ENCODE measurements around the gene EHD3. TPM values are rescaled to one million over a fixed set of nuclear protein-coding genes. Genes with fewer than 3 reads are reported as not detected.

The EHD3 gene
- total and polyA plus RNA-seq, 2 experiments from 2014 or later = 12.3 to 17.6 TPM

DNA sequence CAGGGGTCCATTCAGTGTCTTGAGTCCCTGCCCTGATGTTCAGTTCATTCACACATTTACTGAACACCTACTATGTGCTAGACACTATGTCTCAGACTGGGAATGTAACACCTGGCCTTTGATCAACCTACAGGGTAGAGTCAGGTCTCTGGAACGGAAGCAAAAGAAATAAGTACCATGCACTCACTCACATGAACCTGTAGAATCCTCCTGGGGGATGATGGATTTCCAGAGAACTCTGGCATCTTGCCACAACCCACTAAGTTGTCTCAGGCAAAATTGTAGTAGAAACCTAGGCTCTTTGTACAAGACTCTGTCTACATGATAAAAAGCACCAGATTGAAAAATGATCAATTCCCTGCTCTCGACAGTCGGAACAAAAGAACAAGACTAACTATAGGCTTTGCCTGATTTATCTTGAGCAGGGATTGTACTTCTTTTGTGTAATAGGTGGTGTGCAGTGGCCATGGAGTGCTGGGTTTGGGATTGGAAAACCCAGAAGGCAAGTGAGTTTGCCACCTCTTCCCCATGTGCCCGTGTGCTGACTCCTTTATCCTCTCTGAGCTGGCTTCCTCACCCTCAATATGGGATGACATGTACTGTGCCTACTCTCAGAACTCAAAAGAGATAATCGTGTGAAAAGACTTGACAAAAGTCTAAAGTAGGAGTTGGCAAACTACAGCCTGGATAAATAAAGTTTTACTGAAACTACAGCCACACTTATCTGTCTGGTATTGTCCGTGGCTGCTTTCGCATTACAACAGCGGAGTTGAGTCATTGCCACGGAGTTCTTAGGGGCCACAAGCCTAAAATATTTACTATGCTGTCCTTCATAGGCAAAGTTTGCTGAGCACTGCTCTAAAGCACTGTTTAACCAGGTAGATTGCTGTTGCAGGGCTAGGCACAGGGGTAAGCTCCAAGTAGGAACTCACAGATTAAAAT lies 21.0 kb upstream of the EHD3 start:
- TF ChIP-seq CTCF (IDR thresholded peaks at IDR 0.05; ENCODE audit: low read depth, low read length) = no peak
- peak overlapping the region; percentile 35 for H3K27ac ChIP-seq
- H3K9me3 ChIP-seq (ENCODE audit: low read depth) = no peaks in the 10 kb centered on the region
- peak in 1 of 2 donors; percentile 52 for DNase-seq (ENCODE audit: low read depth in 1 of 2, low spot score in 1 of 2)
- H3K4me3 ChIP-seq = no peak overlapping the region
- H3K36me3 ChIP-seq = no peaks in the 10 kb centered on the region
- peaks cover 3% of the 10 kb centered on the region for H3K4me1 ChIP-seq (ENCODE audit: low read depth)
- H3K27me3 ChIP-seq = no peaks in the 10 kb centered on the region

GRCh38 chr2:31213601-31214443 lies 20.1 kb upstream of the EHD3 start:
- DNase-seq (ENCODE audit: low read depth in 1 of 2, low spot score in 1 of 2) = no peak
- peak overlapping the region; percentile 35 for H3K27ac ChIP-seq
- no peaks in the 10 kb centered on the region for H3K36me3 ChIP-seq
- H3K9me3 ChIP-seq (ENCODE audit: low read depth) = no peaks in the 10 kb centered on the region
- H3K27me3 ChIP-seq = no peaks in the 10 kb centered on the region
- TF ChIP-seq CTCF (IDR thresholded peaks at IDR 0.05; ENCODE audit: low read depth, low read length) = no peak
- H3K4me1 ChIP-seq (ENCODE audit: low read depth) = no peaks in the 10 kb centered on the region
- no peak overlapping the region for H3K4me3 ChIP-seq

GRCh38 chr2:31214444-31214915 lies 19.5 kb upstream of the EHD3 start:
- Histone ChIP-seq H3K9me3 (ENCODE audit: low read depth) (no peaks in the 10 kb centered on the region), H3K27ac (no peak overlapping the region), H3K4me3 (no peak overlapping the region), H3K27me3 (no peaks in the 10 kb centered on the region), H3K4me1 (ENCODE audit: low read depth) (no peaks in the 10 kb centered on the region), H3K36me3 (no peaks in the 10 kb centered on the region)
- no peak for TF ChIP-seq CTCF (IDR thresholded peaks at IDR 0.05; ENCODE audit: low read depth, low read length)
- no peak for DNase-seq (ENCODE audit: low read depth in 1 of 2, low spot score in 1 of 2)

DNA sequence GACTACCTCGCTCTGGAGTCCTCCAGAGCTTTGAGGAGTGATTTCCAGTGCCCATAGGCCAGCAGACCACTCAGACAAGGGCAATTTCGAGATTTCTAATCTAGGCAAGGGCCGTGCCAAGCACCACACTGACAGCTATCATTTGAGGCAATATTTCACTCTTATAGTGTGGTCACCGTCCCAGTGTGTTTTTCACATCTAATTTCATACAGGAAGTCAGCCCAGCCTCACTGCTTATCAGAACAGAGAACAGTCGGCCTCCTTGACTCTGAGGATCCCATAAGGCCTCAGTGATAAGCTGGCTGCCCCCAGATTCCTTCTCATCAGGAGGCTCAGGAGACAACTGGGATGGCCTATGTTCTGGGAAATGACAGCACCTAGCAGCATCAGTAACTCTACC lies 17.2 kb upstream of the EHD3 start:
- Histone ChIP-seq H3K4me1 (ENCODE audit: low read depth) (no peaks in the 10 kb centered on the region), H3K36me3 (no peaks in the 10 kb centered on the region), H3K27me3 (no peaks in the 10 kb centered on the region), H3K27ac (no peak overlapping the region), H3K9me3 (ENCODE audit: low read depth) (no peaks in the 10 kb centered on the region), H3K4me3 (no peak overlapping the region)
- no peak for DNase-seq (ENCODE audit: low read depth in 1 of 2, low spot score in 1 of 2)
- no peak for TF ChIP-seq CTCF (IDR thresholded peaks at IDR 0.05; ENCODE audit: low read depth, low read length)

GRCh38 chr2:31217465-31218200 lies 16.3 kb upstream of the EHD3 start, which contains the start of gene CAPN14:
Gene CAPN14, minus strand, starts transcription at chr2:31217515. Its CDS starts 12,068 bp downstream, at chr2:31205447.
- Histone ChIP-seq H3K27me3 (no peaks in the 10 kb centered on the region), H3K36me3 (no peaks in the 10 kb centered on the region), H3K27ac (no peak within 1 kb of the TSS), H3K4me1 (ENCODE audit: low read depth) (no peaks in the 10 kb centered on the region), H3K4me3 (no peak within 1 kb of the TSS), H3K9me3 (ENCODE audit: low read depth) (no peaks in the 10 kb centered on the region)
- TF ChIP-seq CTCF (IDR thresholded peaks at IDR 0.05; ENCODE audit: low read depth, low read length) = no peak
- no peak for DNase-seq (ENCODE audit: low read depth in 1 of 2, low spot score in 1 of 2)
